ENCODE data around the gene AIF1.

Gene AIF1

GRCh38 chr6:31641370-31641769 is 26.3 kb downstream of the AIF1 start:
- in situ Hi-C loops (cut with MboI; ENCODE audit: low sequenced_read_pairs): no loop called here

- in situ Hi-C loops (cut with MboI; ENCODE audit: low sequenced_read_pairs): no loop called here
These were observed 27.9 kb downstream of the AIF1 start for GRCh38 chr6:31642798-31643570.

GRCh38 chr6:31643818-31644454 is 28.9 kb downstream of the AIF1 start:
- in situ Hi-C loops (cut with MboI; ENCODE audit: low sequenced_read_pairs): no loop called here

- in situ Hi-C loops (cut with MboI; ENCODE audit: low sequenced_read_pairs): no loop called here
These were observed 30.3 kb downstream of the AIF1 start for GRCh38 chr6:31645325-31645724.

GRCh38 chr6:31651602-31652191 is 36.7 kb downstream of the AIF1 start:
- in situ Hi-C loops (cut with MboI; ENCODE audit: low sequenced_read_pairs): loop anchor here (25.0 kb wide), 1 partner anchor 311 kb away; the partner anchor contains the start of genes DXO, NELFE and SKIC2

GRCh38 chr6:31652925-31653724 is 38.1 kb downstream of the AIF1 start:
- in situ Hi-C loops (cut with MboI; ENCODE audit: low sequenced_read_pairs): loop anchor here (25.0 kb wide), 1 partner anchor 309 kb away; the partner anchor contains the start of genes DXO, NELFE and SKIC2

- in situ Hi-C loops (cut with MboI; ENCODE audit: low sequenced_read_pairs): loop anchor here (25.0 kb wide), 1 partner anchor 308 kb away; the partner anchor contains the start of genes DXO, NELFE and SKIC2
These were observed 39.7 kb downstream of the AIF1 start for GRCh38 chr6:31654574-31655348.

- in situ Hi-C loops (cut with MboI; ENCODE audit: low sequenced_read_pairs): loop anchor here (25.0 kb wide), 1 partner anchor 307 kb away; the partner anchor contains the start of genes DXO, NELFE and SKIC2
These were observed 40.6 kb downstream of the AIF1 start, which contains the start of gene APOM for GRCh38 chr6:31655349-31656237. TSS of gene APOM (plus strand) at chr6:31655894. CDS start at chr6:31655967, 73 bp downstream.

- in situ Hi-C loops (cut with MboI; ENCODE audit: low sequenced_read_pairs): loop anchor here (25.0 kb wide), 1 partner anchor 305 kb away; the partner anchor contains the start of genes DXO, NELFE and SKIC2
These were observed 42.5 kb downstream of the AIF1 start for GRCh38 chr6:31657406-31658157.

- in situ Hi-C loops (cut with MboI; ENCODE audit: low sequenced_read_pairs): loop anchor here (25.0 kb wide), 1 partner anchor 304 kb away; the partner anchor contains the start of genes DXO, NELFE and SKIC2
These were observed 43.2 kb downstream of the AIF1 start for GRCh38 chr6:31658158-31658688.

- in situ Hi-C loops (cut with MboI; ENCODE audit: low sequenced_read_pairs): loop anchor here (25.0 kb wide), 1 partner anchor 303 kb away; the partner anchor contains the start of genes DXO, NELFE and SKIC2
These were observed 44.1 kb downstream of the AIF1 start for GRCh38 chr6:31658983-31659648.

GRCh38 chr6:31659649-31660380 is 44.8 kb downstream of the AIF1 start:
- in situ Hi-C loops (cut with MboI; ENCODE audit: low sequenced_read_pairs): loop anchor here (25.0 kb wide), 1 partner anchor 302 kb away; the partner anchor contains the start of genes DXO, NELFE and SKIC2

GRCh38 chr6:31660381-31661261 is 45.6 kb downstream of the AIF1 start, which contains the start of gene C6orf47:
TSS of gene C6orf47 (minus strand) at chr6:31660778. CDS start at chr6:31659947, 831 bp downstream.
- in situ Hi-C loops (cut with MboI; ENCODE audit: low sequenced_read_pairs): loop anchor here (25.0 kb wide), 1 partner anchor 302 kb away; the partner anchor contains the start of genes DXO, NELFE and SKIC2

- in situ Hi-C loops (cut with MboI; ENCODE audit: low sequenced_read_pairs): loop anchor here (25.0 kb wide), 1 partner anchor 301 kb away; the partner anchor contains the start of genes DXO, NELFE and SKIC2
These were observed 46.5 kb downstream of the AIF1 start for GRCh38 chr6:31661262-31662123.
